Kidney glomerular epithelial cell (primary cell): ENCODE data around the gene SLC4A5.
"Not testable (repeated sequence)": the region's sequence is repeated elsewhere in the genome, so short reads cannot be mapped to it uniquely, and the experiment has no call there.

Experiments used
- DNase-seq: peaks from one replicate; lab custom pipeline; 2025; lab: John Stamatoyannopoulos, UW

SLC4A5 gene

GRCh38 chr2:74264281-74264680, 78.9 kb downstream of the SLC4A5 start:
- DNase-seq, result no peak

DNA sequence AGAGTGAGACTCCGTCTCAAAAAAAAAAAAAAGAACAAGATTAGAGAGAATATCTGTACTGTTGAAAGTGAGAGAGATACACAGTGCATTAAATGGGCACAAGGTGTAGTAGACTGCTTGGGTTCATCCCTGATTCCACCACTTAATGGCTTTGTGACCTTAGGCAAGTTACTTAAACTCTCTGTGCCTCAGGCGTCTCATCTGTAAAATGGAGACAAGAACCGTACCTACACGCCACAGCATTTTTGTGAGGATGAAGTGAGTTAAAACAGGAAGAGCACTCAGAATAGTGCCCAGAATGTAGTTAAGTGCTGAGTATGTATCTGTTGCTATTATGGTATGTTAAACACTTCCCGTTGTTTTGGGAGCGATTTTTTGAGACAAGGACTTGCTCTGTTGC, 80.5 kb downstream of the SLC4A5 start:
- DNase-seq, result no peak

DNA sequence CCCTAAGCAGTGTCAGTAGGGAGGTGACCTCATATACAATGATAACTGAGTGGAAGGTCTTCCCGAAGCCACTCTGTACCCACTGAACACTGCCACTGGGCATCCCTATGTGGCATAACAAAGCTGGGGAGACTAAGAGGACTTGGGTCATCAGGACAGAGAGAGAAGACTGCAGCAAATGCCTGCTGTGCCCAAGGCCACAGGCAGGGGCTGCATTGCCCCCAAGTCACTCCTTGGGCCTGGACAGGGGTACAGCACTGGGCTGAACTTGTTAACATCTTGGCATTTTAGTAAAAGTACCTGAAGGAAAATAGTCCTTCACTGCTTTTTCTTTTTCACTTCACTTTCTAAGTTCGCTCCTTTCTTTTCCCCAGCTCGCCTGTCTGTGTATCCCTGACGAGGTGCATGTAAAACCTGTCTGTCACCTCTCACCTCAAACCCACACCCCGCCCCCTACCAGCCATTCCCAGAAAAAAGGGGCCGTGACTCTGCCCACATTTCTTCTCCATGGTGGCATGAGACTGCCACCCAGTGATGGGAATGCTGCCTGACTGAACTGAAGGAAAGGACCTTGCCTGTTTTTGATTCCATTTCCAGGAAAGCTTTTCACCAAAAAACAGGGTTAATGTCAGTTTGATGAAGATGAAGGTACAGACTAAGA, 81.9 kb downstream of the SLC4A5 start:
- DNase-seq, result no peak

GRCh38 chr2:74260495-74260894, 82.7 kb downstream of the SLC4A5 start:
- DNase-seq, result no peak

DNA sequence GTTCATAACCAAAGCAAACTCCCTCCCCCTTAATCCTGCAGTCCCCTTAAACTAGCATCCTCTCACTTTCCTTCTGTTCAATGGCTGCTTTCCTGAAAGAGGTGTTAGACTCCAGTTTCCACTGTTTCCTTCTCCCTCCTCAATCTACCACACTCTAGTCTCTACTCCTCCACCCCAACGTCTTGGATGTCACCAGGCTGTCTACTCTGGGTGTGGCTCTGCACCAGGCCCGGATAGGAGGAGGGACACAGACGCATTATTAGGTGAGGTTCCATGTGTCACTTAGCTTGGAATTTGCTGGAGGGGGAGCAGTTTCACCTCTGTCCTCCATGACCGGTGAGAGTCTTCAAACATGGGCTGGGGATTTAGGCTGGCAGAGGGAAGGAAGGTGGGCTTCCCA, 83.5 kb downstream of the SLC4A5 start:
- DNase-seq, result no peak

DNA sequence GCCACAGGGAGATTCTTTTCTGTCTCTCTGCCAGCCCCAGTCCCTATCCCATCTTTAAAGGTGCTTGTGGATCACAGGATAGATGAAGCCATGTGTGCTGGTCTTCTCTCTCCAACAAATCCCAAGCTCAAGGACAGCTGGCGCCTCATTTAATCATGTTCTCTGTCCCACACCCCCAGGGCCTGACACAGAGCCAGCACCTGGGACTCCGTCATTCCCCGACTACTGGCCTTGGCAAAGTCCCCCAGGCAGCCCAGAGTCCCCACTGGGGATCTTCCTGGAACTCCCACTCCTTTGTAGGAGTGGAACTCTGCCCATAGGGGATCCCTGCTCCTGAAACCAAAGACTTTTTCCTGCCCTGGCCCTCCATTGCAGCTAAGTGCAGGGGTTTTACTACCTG, 84.0 kb downstream of the SLC4A5 start:
- no peak for DNase-seq

- DNase-seq, result no peak
Observed at GRCh38 chr2:74255660-74256213, 87.5 kb downstream of the SLC4A5 start.

- DNase-seq, result no peak
Observed at GRCh38 chr2:74253971-74254310, 89.3 kb downstream of the SLC4A5 start.

DNA sequence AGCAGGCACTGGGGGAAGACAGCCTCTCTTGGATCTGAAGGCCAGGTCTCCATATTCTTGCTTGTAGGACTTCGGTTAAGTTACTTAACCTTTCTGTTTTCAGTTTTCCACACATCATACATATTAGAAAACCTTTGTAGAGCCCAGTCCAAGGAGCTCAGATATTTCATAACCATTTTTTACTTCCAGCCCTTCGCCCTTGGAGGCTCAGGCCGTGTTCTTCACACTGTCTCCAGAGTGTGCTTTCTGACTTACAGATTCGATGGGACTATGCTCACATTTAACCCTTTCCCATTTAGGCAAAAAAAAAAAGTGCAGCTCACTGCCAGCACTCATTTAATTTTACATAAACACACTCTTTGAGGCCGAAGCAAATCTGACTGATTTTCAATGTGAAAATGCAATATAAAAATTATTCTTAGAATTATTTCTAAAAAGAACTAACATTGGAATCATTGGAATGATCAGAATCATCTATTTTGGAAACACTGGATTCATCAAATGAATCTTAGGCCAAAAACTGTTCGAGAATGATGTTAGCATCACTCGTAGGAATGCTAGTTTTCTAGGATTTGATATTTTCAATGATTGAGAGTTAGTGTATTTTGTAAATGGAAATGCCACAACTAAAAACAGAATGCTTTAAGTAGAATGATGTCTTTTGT, 89.8 kb downstream of the SLC4A5 start:
- DNase-seq, result no peak

- DNase-seq, result no peak
Observed at GRCh38 chr2:74252862-74253261, 90.4 kb downstream of the SLC4A5 start.

DNA sequence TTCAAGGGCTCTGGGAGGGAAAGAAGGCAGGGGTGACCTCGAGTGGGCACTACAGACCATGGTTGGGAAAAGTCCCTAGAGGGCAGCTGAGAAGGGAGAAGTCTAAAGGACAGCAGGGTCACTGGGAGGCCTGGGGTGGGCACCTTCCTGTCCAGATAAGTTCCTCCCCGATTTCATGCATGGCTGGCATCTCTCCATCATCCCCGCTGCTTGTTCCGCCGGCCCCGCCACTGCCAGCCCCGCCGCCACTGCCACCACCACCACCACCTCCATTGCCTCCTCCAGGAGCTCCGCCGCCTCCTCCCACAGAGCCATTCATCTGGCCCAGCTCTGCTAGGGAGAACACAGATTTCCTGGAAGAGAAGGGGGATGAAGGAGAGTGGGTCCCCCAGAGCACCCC, 91.2 kb downstream of the SLC4A5 start:
- no peak for DNase-seq

DNA sequence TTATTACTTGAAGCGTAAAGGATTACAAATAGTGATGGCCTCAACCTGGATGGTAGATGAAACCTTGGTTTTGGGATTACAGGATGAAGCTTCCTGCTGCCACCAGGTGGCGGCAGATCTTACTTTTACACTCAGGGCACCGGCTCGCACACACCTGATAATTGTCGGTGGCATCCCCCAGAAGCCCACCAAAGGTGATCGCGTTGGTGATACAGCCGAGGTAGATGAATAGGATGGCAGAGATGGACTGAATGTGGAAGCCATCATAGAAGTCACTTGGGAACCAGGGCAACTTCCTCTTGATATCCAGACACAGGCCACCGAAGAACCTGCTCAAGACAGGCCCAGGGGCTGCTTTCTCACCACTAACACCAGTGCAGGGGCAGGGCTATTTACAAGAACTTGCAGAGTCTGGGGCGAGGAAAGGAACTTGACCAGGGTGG, 93.0 kb downstream of the SLC4A5 start:
- peak; percentile 14 for DNase-seq

- DNase-seq, result no peak
Observed at GRCh38 chr2:74249406-74250122, 93.7 kb downstream of the SLC4A5 start.

DNA sequence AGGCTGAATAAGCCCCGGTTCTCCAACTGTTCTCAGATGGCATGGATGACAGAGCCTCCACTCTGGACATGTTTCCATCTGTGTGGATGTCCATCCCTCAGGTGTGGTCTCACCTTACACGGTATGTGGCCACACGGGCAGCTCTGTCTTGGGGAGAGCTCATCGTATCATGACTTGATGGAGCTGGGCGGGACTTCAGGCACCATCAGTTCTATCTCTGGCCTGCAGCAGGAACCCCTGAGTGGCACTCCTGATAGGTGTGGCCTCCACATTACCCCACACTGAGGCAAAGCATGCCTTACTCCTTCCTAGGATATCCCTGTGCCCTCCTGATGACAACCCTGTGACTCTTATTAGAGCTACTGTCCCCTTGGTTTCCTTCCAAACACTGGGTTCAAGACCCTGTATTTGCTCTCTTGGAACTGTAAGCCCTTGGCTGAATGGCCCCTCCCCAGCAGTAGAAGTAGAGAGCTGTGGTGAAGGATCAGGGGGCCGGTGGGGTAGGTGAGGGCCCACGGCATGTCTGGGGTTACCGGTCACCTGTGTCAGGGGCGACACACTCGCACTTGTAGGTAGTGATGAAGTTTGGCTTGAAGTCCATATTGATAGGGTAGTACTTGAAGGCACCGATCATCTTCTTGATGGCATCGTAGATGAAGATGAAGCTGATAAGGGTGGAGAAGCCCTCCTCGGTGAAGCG, 96.6 kb downstream of the SLC4A5 start:
- DNase-seq, result no peak

GRCh38 chr2:74244286-74244685, 98.9 kb downstream of the SLC4A5 start:
- DNase-seq, result no peak

DNA sequence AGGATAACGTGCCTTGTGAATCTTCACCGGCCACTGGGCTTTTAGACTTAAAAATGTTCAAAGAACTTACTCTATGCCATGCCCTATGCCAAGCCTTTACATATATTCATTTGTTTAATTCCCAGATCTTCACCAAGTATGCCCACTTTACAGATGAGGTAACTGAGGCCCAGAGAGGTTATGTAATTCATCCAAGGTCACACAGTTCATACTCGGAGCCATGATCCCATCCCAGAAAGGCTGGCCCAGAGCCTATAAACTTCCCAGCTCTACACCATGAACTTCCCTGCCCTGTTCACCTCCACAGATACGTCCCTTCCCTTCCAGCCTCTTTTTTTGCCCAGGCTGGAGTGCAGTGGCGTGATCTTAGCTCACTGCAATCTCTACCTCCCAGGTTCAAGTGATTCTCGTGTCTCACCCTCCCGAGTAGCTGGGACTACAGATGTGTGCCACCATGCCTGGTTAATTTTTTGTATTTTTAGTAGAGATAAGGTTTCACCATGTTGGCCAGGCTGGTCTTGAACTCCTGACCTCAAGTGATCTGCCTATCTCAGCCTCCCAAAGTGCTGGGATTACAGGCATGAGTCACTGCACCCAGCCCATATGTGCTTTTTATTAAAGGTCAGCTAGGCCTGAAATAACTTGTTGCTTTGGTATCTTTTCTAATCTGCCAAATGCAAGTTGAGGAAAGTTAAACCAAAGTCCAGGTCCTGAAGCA, 100.7 kb downstream of the SLC4A5 start:
- DNase-seq, result no peak

DNA sequence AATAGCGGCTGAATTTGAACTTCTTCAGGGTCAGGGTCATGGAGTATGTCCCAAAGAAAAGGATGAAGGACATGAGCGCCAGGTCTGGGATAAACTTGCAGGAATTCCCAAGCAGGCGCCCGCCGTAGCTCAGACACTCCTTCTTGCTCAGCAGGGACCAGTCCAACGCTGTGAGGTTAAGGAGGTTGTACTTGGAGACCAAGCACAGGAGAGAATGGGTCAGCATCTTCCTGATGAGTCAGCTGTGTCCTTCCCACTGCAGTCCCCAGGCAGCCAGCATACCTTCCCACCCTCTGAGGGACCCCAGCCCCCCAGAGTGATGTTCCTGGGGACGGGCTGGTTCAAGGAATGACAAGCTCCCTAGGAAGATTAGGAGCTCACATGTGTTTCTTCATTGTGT, 103.9 kb downstream of the SLC4A5 start:
- no peak for DNase-seq

GRCh38 chr2:74238879-74239278, 104.3 kb downstream of the SLC4A5 start:
- no peak for DNase-seq

- no peak for DNase-seq
Observed at GRCh38 chr2:74235041-74235440, 108.2 kb downstream of the SLC4A5 start.

DNA sequence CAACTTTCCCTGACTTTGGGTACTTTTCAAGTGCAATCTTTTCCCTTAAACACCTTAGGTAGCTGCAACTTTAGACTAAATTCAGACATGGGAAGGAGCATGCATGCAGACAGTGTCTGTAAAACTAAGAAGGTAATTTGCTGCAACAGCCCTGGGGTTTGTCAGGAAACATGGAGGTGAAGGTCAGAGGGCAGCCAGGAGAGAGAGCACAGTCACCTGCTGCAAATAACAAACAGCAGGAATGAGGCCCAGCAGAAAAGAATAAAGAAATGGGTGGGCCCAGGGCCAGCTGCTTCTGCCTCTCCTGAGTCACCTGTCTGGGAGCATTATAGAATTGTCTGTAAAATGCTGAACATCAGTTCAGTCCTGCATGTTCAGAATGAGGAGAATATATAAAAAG, 109.6 kb downstream of the SLC4A5 start:
- DNase-seq, result no peak

DNA sequence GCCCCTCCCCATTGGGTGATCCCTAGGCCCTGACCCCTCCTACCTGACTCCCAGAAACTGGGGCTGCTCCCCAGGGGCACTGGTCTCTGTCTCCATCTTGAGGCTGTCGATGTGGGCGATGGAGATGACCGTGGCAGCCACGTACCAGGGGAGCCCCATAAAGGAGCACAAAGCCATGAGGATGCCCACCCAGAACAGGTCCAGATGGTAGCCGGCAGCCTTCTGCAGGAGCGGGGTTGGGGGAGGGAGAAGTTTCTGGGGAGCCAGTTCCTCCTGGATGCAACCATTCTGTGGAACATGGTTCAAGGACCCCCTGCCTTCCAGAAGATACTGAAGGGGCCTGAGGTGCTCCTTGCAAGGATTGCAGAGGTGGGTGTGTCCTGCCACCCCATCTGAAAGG, 110.8 kb downstream of the SLC4A5 start:
- no peak for DNase-seq

DNA sequence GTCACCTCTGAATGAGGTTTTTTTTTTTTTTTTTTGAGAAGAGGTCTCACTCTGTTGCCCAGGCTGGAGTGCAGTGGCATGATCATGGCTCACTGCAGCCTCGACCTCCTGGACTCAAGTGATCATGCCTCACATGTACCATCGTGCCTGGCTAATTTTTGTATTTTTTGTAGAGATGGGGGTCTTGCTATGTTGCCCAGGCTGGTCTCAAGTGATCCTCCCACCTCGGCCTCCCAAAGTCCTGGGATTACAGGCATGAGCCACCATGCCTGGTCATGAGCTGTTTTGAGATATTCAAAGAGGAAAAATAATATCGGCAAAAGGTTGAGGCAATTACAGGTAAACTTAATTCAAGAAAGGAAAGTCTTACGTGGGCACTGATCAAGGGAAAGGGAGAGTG, 113.4 kb downstream of the SLC4A5 start:
- not testable (repeated sequence) for DNase-seq
